Urothelium cell line (cell line): ENCODE data around the gene LDLRAD4.

Source experiments
- DNase-seq: peaks from one replicate; pipeline ENCODE4 v3.0.0; 2011; ENCODE audit warnings: low spot score, mixed read lengths
- FAIRE-seq: peaks from 2 replicates; lab custom pipeline; 2011; peaks lifted over from hg19 to GRCh38; lab: Jason Lieb, UNC

The LDLRAD4 gene

DNA sequence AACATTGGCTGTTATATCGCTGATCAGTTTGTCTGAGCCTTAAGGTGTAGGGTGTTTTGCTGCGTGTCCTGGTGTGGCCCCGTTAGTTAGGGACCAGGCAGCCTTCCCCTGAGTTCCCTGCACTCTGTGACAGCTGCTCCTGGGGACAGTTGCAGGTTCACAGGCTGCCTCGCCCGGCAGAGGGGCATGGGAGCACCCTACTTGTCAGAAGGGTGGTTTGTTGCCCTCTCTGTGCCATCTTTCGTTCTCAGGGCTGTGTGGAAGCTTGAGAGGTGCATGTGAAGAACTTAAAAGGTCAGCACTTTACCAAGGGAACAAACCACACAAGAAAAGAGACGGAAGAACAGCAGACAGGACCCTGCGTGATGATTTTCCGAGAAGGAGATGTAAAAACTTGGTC lies 159.6 kb downstream of the LDLRAD4 start:
- FAIRE-seq, result peak; percentile 91
- no peak for DNase-seq

DNA sequence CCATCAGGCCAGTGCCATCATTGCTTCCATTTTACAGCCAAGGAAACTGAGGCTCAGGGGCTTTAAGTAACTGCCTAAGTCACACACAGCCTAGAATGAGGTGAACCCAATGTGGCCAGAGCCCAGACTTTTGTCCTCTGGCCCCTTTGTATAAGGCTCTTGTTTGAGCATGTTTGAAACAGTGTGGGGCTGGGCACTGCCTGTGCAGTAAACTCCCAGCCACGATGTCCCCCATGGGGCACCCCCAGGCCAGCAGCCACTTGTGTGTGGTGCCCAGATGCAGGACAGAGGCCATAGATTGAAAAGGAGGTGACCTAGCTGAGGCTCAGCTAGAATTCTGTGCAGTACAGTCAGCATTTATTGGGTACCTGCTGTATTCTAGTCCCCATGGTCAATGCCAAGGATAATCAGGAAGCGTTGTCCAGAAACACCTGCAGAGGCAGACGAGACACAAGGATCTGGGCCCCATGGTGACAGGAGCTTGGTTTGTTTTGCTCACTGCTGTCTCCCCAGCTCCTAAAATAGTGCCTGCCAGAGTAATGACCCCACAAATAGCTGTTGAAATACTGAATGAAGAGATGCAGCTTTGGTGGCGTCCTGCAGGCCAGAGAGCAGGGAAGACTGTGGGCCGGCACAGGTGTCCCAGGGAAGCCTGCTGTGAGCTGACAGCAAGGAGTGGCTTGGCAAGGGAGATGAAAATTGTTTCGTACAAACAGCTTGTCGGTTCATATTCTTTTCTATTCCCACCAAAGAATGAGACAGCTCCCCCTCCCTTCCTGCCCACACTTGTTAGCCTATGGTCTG lies 160.7 kb downstream of the LDLRAD4 start:
- no peak for DNase-seq
- FAIRE-seq, result peak; percentile 63

- peak; percentile 79 for FAIRE-seq
- no peak for DNase-seq
These were observed 161.6 kb downstream of the LDLRAD4 start for GRCh38 chr18:13379930-13380690.

DNA sequence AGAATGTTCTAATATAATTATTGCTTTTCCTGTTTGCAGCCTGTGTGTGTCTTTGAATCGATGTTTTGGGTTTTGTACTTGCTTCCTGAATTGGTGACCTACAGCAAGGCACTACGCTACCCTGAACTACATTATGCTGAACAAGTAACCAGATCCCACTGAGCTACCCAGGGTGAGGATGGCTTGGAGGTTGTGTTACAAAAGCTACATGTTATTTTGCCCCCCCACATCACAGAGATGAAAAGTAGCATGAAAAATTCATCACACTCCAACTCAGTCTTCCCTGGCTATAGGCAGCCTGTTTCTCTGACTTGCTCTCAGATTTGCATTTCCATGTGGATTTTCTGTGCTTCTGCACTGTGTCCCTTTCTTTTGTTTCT lies 162.1 kb downstream of the LDLRAD4 start:
- DNase-seq, result no peak
- FAIRE-seq, result peak; percentile 83

GRCh38 chr18:13381331-13381730 lies 162.8 kb downstream of the LDLRAD4 start:
- FAIRE-seq, result no peak
- DNase-seq, result no peak

DNA sequence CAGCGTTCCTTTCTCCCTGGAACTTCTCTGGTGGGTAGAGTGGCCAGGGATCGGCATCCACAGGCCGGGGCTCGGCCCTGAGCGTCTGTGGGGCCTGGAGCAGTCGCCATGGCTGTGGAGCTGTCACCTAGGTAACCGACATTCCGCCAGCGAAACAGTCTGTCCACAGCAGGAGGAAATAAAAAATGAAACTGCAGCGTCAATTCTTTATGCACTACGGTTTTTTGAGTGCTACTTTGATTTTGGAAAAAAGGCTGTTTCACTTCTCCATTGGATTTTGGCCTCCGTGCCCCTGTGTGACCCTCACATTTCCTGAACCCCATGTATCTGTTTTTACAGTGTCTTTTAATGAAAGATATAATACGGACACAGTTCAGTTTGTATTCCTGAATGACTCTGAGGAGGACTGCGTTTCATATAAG lies 163.4 kb downstream of the LDLRAD4 start:
- FAIRE-seq, result no peak

GRCh38 chr18:13382366-13382953 lies 163.9 kb downstream of the LDLRAD4 start:
- peak; percentile 96 for FAIRE-seq
- no peak for DNase-seq

More for the DNA sequence above, 163.4 kb downstream of the LDLRAD4 start:
- no peak for DNase-seq

GRCh38 chr18:13382954-13383827 lies 164.6 kb downstream of the LDLRAD4 start:
- DNase-seq, result no peak
- FAIRE-seq, result no peak

GRCh38 chr18:13386891-13387801 lies 168.6 kb downstream of the LDLRAD4 start:
- DNase-seq (no peak), FAIRE-seq (no peak)

DNA sequence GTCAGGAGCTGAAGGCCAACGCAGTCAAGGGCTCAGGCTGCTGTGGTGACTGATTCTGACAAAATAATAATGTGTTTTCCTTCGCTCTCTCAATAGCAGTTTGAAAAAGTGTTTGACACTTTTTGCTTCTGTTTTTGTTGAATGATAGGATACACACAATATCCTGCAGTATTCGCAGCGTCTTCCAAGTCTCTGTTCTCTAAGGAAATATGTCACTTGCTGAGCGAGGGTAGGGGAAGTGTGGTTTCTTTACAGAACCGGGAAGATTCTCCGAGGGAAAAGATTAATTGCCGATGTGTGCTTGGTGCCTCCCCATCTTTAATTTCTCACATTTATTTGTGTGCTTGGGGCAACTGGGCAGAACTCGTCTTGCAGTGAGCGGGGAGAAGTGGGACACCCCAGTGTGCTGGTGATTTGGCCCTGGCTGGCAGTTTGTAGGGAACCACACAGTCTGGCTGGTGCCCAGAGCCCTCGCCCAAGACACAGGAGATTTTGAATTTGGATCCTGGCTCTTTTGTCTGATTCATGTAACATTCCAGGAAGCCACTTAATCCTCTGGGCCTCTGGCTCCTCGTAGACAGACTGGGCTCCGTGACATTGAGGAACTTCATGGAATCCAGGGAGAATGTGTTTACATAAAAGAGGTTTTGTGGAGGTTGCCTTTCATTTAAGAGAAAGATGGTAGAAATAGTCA lies 169.4 kb downstream of the LDLRAD4 start:
- no peak for DNase-seq
- FAIRE-seq, result peak; percentile 44

GRCh38 chr18:13388586-13389490 lies 170.3 kb downstream of the LDLRAD4 start:
- FAIRE-seq (peak; percentile 96), DNase-seq (no peak)

DNA sequence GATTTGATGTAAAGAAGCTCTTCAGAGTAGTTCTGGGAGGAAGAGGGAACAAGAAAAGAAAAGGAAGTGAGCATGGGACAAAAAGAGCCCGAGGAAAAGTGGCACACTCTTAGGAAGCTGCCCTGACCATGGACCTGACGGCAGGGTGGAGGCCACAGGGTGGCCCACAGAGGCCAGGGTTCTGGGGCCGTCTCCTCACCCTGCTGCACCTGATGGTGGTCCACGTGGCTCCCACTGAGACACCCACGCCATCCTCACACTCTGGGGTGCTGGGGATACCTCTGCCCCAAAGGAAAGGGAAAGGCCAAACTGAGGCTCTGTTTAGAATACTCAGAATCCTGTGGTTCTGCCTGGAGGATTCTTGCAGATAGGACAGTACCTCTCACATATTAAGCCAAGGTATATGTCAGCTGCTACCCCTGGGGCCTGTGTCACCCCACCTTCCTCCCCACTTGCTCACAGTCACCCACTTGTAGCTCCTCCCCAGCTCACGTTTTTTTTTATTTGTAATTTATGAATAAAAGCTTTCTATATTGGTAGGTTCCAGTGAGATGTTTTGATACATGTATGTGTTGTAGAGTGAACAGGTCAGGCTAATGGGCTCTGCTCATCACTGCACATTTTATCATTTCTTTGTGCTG lies 171.1 kb downstream of the LDLRAD4 start:
- no peak for DNase-seq
- FAIRE-seq, result peak; percentile 32

DNA sequence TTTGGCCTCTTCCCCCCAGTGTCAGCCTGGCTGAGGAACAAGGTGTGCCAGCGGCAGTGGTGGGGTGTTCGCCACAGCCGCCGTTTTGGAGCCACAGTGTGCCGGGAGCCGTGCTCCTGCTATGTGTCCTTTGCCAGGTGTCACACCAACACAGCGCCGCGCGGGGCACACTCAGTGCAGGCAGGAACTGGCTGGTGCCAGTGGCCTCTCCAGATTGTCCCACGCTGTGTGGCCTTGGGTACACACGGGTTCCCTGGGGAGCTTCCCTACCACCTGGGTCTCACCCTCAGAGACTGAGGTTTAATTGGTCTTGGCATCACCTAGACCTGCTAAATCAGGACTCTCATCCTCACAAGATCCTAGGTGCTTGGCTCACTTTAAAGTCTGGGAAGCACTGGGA lies 171.6 kb downstream of the LDLRAD4 start:
- FAIRE-seq, result no peak
- DNase-seq, result no peak

DNA sequence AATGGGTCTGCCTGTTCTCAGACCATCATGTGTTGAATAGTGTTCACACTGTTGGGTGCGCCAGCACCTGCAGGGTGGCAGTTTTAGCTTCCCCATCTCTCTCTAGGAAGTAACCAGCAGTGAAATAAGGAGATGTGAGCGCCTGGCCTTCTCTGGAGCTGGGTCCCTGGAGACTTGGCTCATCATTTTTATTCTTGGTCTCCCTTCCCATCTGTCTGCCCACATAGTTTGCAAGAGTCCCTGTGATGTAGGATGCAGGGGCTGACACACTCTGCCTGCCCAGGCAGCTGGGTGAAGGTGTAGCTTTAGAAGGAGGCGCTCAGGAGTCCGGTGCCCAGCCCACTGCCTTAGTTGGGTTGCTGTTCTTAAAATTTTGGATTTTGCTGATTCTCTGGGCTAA lies 172.2 kb downstream of the LDLRAD4 start:
- no peak for DNase-seq

DNA sequence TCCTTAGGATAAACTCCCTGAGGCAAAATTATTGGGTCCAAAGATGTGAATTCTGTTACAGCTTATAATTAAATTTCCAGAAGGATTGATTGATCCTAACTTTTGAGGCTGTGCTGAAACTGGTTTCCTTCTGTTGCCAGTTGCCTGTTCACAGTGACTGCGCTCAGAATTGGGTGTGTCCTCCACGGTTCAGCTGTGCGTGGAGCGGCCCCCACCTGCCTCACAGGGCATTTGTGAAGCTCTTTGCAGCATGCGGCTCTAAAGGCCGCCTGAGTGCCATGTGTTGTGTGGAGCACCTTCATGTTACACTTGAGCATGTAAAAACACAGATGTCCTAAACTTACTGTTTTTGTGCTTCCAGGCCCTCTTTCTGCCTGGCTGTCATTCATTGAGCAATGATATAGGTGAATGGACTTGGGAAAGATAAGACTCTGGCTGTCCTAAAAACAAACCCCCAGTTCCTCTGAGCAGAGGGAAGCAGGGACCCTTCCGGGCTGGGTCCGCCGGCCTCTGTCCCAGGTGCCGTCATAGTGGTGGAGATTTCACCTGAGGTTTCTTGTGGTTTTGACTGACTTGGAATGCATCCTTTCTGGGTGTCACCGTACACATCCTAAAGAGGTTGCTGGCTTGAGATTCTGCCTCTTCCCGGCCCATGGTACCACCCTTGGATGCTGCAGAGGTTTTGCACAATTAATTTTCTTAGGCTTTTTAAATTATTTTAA lies 173.6 kb downstream of the LDLRAD4 start:
- peak; percentile 75 for FAIRE-seq
- no peak for DNase-seq

More for the DNA sequence above, 172.2 kb downstream of the LDLRAD4 start:
- FAIRE-seq, result no peak

DNA sequence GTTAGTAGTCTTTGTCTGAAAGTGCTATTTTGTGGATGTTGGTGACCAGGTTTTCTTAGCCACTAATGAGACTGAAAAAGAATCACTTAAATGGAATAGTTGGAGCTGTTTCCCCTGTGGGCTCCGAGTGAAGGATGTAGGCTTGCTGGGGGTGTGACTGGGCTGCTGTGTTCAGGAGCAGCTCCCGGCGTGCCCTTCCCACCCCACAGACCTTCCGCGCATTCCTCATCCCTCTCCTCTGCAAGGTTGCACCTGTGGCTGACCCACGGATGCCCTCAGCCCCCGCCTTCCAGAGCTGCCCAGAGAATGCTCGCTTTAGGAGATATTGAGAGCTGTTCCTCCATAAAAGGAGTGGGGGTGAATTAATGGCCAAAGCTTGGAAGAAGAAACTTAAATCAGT lies 174.3 kb downstream of the LDLRAD4 start:
- DNase-seq (no peak), FAIRE-seq (peak; percentile 73)

DNA sequence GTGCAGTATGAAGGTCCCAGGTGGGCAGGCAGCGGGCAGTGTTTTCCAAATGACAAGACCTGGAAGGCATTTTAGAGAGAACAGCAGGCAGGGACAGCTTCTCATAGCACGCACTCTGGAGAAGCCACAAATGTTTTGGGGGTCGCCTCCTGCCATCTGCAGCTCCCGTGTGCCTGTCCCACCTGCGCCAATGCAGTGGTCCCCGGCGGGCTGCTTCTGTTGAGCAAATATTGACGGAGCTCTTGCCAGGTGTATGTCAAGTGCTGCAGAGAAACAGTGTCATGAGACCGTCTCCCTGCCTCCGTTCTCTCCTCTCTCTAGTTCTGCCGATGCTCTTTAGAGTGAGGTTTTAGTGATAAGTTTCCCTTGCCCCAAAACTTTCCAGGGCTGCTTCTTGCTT lies 174.8 kb downstream of the LDLRAD4 start:
- no peak for DNase-seq
- FAIRE-seq, result no peak
